ENCODE results near the gene TBL1XR1.

TBL1XR1 gene

GRCh38 chr3:177230641-177231040 lies 33.4 kb upstream of the TBL1XR1 start:
- Histone ChIP-seq H2AK5ac (ENCODE audit: low read depth, low read length) (no peak overlapping the region), H3K27me3 (ENCODE audit: control insufficient read depth in 3 of 3, insufficient read depth in 3 of 3, low read depth in 1 of 3, low read length in 3 of 3) (no peaks in the 10 kb centered on the region), H3K4me1 (ENCODE audit: control insufficient read depth in 2 of 2, insufficient read depth in 1 of 2, low read depth in 1 of 2, low read length in 2 of 2) (no peaks in the 10 kb centered on the region), H3K4ac (ENCODE audit: low read length) (no peak overlapping the region), H3K14ac (ENCODE audit: low read length) (no peak overlapping the region), H4K8ac (ENCODE audit: low read depth, low read length) (no peak overlapping the region), H3K36me3 (replicated peaks in 1 of 2; ENCODE audit: control insufficient read depth in 2 of 2, insufficient read depth in 2 of 2, low read length in 2 of 2) (no peaks in the 10 kb centered on the region), H3K18ac (ENCODE audit: low read length) (no peak overlapping the region), H4K91ac (ENCODE audit: low read depth, low read length, poor library complexity) (no peak overlapping the region), H3K79me1 (ENCODE audit: low read depth, low read length) (no peaks in the 10 kb centered on the region), H2BK120ac (ENCODE audit: low read depth, low read length) (no peak overlapping the region), H3K4me3 (ENCODE audit: low read length in 2 of 2) (no peak overlapping the region), H2BK5ac (ENCODE audit: low read length) (no peak overlapping the region), H3K9me3 (replicated peaks in 1 of 2; ENCODE audit: control insufficient read depth in 2 of 2, insufficient read depth in 1 of 2, low read depth in 1 of 2, low read length in 2 of 2) (peaks cover 3 to 4% of the 10 kb centered on the region in 2 donors), H3K4me2 (ENCODE audit: insufficient read depth, low read length, poor library complexity, severe bottlenecking) (no peak overlapping the region), H3K27ac (replicated peaks; ENCODE audit: low read length) (no peak overlapping the region), H2AFZ (ENCODE audit: low read length) (no peak overlapping the region), H2BK15ac (ENCODE audit: low read length) (no peak overlapping the region), H2BK12ac (ENCODE audit: low read length) (no peak overlapping the region), H3K23ac (ENCODE audit: low read depth, low read length, poor library complexity) (no peak overlapping the region), H3K9ac (ENCODE audit: low read depth, low read length, poor library complexity) (no peak overlapping the region)
- DNase-seq (ENCODE audit: low spot score) = no peak
- no CpG with 5 or more reads among the region's 6 CpGs for WGBS, 2 donors (ENCODE audit: extremely low coverage in 2 of 2, insufficient read length in 2 of 2, insufficient replicate concordance in 1 of 2)

- no peak overlapping the region for H4K8ac ChIP-seq (ENCODE audit: low read depth, low read length)
- no peak overlapping the region for H2BK120ac ChIP-seq (ENCODE audit: low read depth, low read length)
- no peak overlapping the region for H3K23ac ChIP-seq (ENCODE audit: low read depth, low read length, poor library complexity)
Measured at GRCh38 chr3:177229791-177230190, 32.5 kb upstream of the TBL1XR1 start.

GRCh38 chr3:177228601-177229190 lies 31.4 kb upstream of the TBL1XR1 start:
- Histone ChIP-seq H3K4me2 (ENCODE audit: insufficient read depth, low read length, poor library complexity, severe bottlenecking) (no peak overlapping the region), H3K9ac (ENCODE audit: low read depth, low read length, poor library complexity) (no peak overlapping the region), H2BK5ac (ENCODE audit: low read length) (no peak overlapping the region), H3K4ac (ENCODE audit: low read length) (no peak overlapping the region), H2AK5ac (ENCODE audit: low read depth, low read length) (no peak overlapping the region), H3K4me1 (ENCODE audit: control insufficient read depth in 2 of 2, insufficient read depth in 1 of 2, low read depth in 1 of 2, low read length in 2 of 2) (no peaks in the 10 kb centered on the region), H3K79me1 (ENCODE audit: low read depth, low read length) (no peaks in the 10 kb centered on the region), H3K23ac (ENCODE audit: low read depth, low read length, poor library complexity) (no peak overlapping the region), H3K9me3 (replicated peaks in 1 of 2; ENCODE audit: control insufficient read depth in 2 of 2, insufficient read depth in 1 of 2, low read depth in 1 of 2, low read length in 2 of 2) (peaks cover 3 to 4% of the 10 kb centered on the region in 2 donors), H3K36me3 (replicated peaks in 1 of 2; ENCODE audit: control insufficient read depth in 2 of 2, insufficient read depth in 2 of 2, low read length in 2 of 2) (no peaks in the 10 kb centered on the region), H3K4me3 (ENCODE audit: low read length in 2 of 2) (no peak overlapping the region), H2AFZ (ENCODE audit: low read length) (no peak overlapping the region), H3K27me3 (ENCODE audit: control insufficient read depth in 3 of 3, insufficient read depth in 3 of 3, low read depth in 1 of 3, low read length in 3 of 3) (no peaks in the 10 kb centered on the region), H2BK12ac (ENCODE audit: low read length) (no peak overlapping the region), H3K18ac (ENCODE audit: low read length) (peak overlapping the region; percentile 38), H3K14ac (ENCODE audit: low read length) (no peak overlapping the region), H2BK120ac (ENCODE audit: low read depth, low read length) (no peak overlapping the region), H2BK15ac (ENCODE audit: low read length) (no peak overlapping the region), H3K27ac (replicated peaks; ENCODE audit: low read length) (no peak overlapping the region), H4K91ac (ENCODE audit: low read depth, low read length, poor library complexity) (no peak overlapping the region), H4K8ac (ENCODE audit: low read depth, low read length) (no peak overlapping the region)
- no peak for DNase-seq (ENCODE audit: low spot score)
- WGBS, 2 donors (ENCODE audit: extremely low coverage in 2 of 2, insufficient read length in 2 of 2, insufficient replicate concordance in 1 of 2) = no CpG with 5 or more reads among the region's 25 CpGs

More at GRCh38 chr3:177229791-177230190, 32.5 kb upstream of the TBL1XR1 start:
- DNase-seq (ENCODE audit: low spot score) = no peak
- Histone ChIP-seq H3K9me3 (replicated peaks in 1 of 2; ENCODE audit: control insufficient read depth in 2 of 2, insufficient read depth in 1 of 2, low read depth in 1 of 2, low read length in 2 of 2) (peaks cover 3 to 4% of the 10 kb centered on the region in 2 donors), H2AK5ac (ENCODE audit: low read depth, low read length) (no peak overlapping the region), H2BK12ac (ENCODE audit: low read length) (no peak overlapping the region), H3K79me1 (ENCODE audit: low read depth, low read length) (no peaks in the 10 kb centered on the region), H3K9ac (ENCODE audit: low read depth, low read length, poor library complexity) (no peak overlapping the region), H4K91ac (ENCODE audit: low read depth, low read length, poor library complexity) (no peak overlapping the region), H3K27ac (replicated peaks; ENCODE audit: low read length) (no peak overlapping the region), H2BK5ac (ENCODE audit: low read length) (no peak overlapping the region), H3K14ac (ENCODE audit: low read length) (no peak overlapping the region), H3K4me2 (ENCODE audit: insufficient read depth, low read length, poor library complexity, severe bottlenecking) (no peak overlapping the region), H3K4me1 (ENCODE audit: control insufficient read depth in 2 of 2, insufficient read depth in 1 of 2, low read depth in 1 of 2, low read length in 2 of 2) (no peaks in the 10 kb centered on the region), H3K27me3 (ENCODE audit: control insufficient read depth in 3 of 3, insufficient read depth in 3 of 3, low read depth in 1 of 3, low read length in 3 of 3) (no peaks in the 10 kb centered on the region), H2BK15ac (ENCODE audit: low read length) (no peak overlapping the region), H3K18ac (ENCODE audit: low read length) (no peak overlapping the region), H2AFZ (ENCODE audit: low read length) (no peak overlapping the region), H3K4ac (ENCODE audit: low read length) (no peak overlapping the region), H3K4me3 (ENCODE audit: low read length in 2 of 2) (no peak overlapping the region), H3K36me3 (replicated peaks in 1 of 2; ENCODE audit: control insufficient read depth in 2 of 2, insufficient read depth in 2 of 2, low read length in 2 of 2) (no peaks in the 10 kb centered on the region)
- WGBS, 2 donors (ENCODE audit: extremely low coverage in 2 of 2, insufficient read length in 2 of 2, insufficient replicate concordance in 1 of 2) = no CpG with 5 or more reads among the region's 1 CpG

GRCh38 chr3:177224414-177224813 lies 27.1 kb upstream of the TBL1XR1 start:
- Histone ChIP-seq H3K4ac (ENCODE audit: low read length) (no peak overlapping the region), H3K18ac (ENCODE audit: low read length) (no peak overlapping the region), H2BK12ac (ENCODE audit: low read length) (no peak overlapping the region), H3K4me1 (ENCODE audit: control insufficient read depth in 2 of 2, insufficient read depth in 1 of 2, low read depth in 1 of 2, low read length in 2 of 2) (no peaks in the 10 kb centered on the region), H2BK120ac (ENCODE audit: low read depth, low read length) (no peak overlapping the region), H2BK5ac (ENCODE audit: low read length) (no peak overlapping the region), H3K9me3 (replicated peaks in 1 of 2; ENCODE audit: control insufficient read depth in 2 of 2, insufficient read depth in 1 of 2, low read depth in 1 of 2, low read length in 2 of 2) (peaks cover 3 to 4% of the 10 kb centered on the region in 2 donors), H3K9ac (ENCODE audit: low read depth, low read length, poor library complexity) (no peak overlapping the region), H3K27ac (replicated peaks; ENCODE audit: low read length) (no peak overlapping the region), H4K8ac (ENCODE audit: low read depth, low read length) (no peak overlapping the region), H2BK15ac (ENCODE audit: low read length) (no peak overlapping the region), H2AK5ac (ENCODE audit: low read depth, low read length) (no peak overlapping the region), H3K27me3 (ENCODE audit: control insufficient read depth in 3 of 3, insufficient read depth in 3 of 3, low read depth in 1 of 3, low read length in 3 of 3) (no peaks in the 10 kb centered on the region), H4K91ac (ENCODE audit: low read depth, low read length, poor library complexity) (no peak overlapping the region), H3K79me1 (ENCODE audit: low read depth, low read length) (no peaks in the 10 kb centered on the region), H3K36me3 (replicated peaks in 1 of 2; ENCODE audit: control insufficient read depth in 2 of 2, insufficient read depth in 2 of 2, low read length in 2 of 2) (no peaks in the 10 kb centered on the region), H3K4me3 (ENCODE audit: low read length in 2 of 2) (no peak overlapping the region), H2AFZ (ENCODE audit: low read length) (no peak overlapping the region), H3K4me2 (ENCODE audit: insufficient read depth, low read length, poor library complexity, severe bottlenecking) (no peak overlapping the region), H3K14ac (ENCODE audit: low read length) (no peak overlapping the region), H3K23ac (ENCODE audit: low read depth, low read length, poor library complexity) (no peak overlapping the region)
- DNase-seq (ENCODE audit: low spot score) = no peak

Measured in neuronal stem cell (in vitro differentiated cells).